Liver (tissue), 9 donors: ENCODE data around the gene SCTR. TPM values are rescaled to one million over a fixed set of nuclear protein-coding genes. Genes with fewer than 3 reads are reported as not detected.

ENCODE experiments used
- DNase-seq: peaks from one replicate; pipeline ENCODE4 v3.0.0-alpha.2; 2017; ENCODE audit warnings: low spot score
- H3K27ac ChIP-seq, 2 donors: one replicate each; pipeline ENCODE4 v1.7.0; 2013; ENCODE audit warnings: inconsistent platforms in 2 of 2, low read length in 2 of 2, control low read depth in 1 of 2, low read depth in 1 of 2, mild to moderate bottlenecking in 1 of 2
- H3K27me3 ChIP-seq, 4 donors: one replicate each; pipeline versions ENCODE4 v1.6.1 to v1.7.0; 2013; ENCODE audit warnings: low read length in 3 of 4, inconsistent platforms in 1 of 4, mild to moderate bottlenecking in 1 of 4, moderate library complexity in 1 of 4; ENCODE audit not compliant: control insufficient read depth in 4 of 4, insufficient read depth in 4 of 4
- H3K36me3 ChIP-seq, 4 donors: one replicate each; pipeline versions ENCODE4 v1.6.1 to v1.7.0; 2013; ENCODE audit warnings: low read length in 3 of 4, mild to moderate bottlenecking in 3 of 4, low read depth in 1 of 4, moderate library complexity in 1 of 4; ENCODE audit not compliant: control insufficient read depth in 4 of 4, insufficient read depth in 3 of 4
- H3K4me1 ChIP-seq, 4 donors: one replicate each; pipeline versions ENCODE4 v1.6.1 to v1.7.0; 2013; ENCODE audit warnings: low read length in 3 of 4, mild to moderate bottlenecking in 3 of 4, moderate library complexity in 1 of 4; ENCODE audit not compliant: control insufficient read depth in 4 of 4, insufficient read depth in 4 of 4
- H3K4me3 ChIP-seq, 3 donors: one replicate each; pipeline versions ENCODE4 v1.6.1 to v1.7.0; 2013; ENCODE audit warnings: low read length in 3 of 3, control low read depth in 1 of 3, low read depth in 1 of 3, mild to moderate bottlenecking in 1 of 3
- H3K9ac ChIP-seq, 2 donors: one replicate each; pipeline ENCODE4 v1.7.0; 2013; ENCODE audit warnings: low read length in 2 of 2, mild to moderate bottlenecking in 2 of 2, moderate library complexity in 2 of 2, control low read depth in 1 of 2, low read depth in 1 of 2
- H3K9me3 ChIP-seq, 4 donors: one replicate each; pipeline versions ENCODE4 v1.6.1 to v1.7.0; 2013; ENCODE audit warnings: low read length in 3 of 4; ENCODE audit not compliant: control insufficient read depth in 4 of 4
- EGR1 ChIP-seq, 2 donors: IDR thresholded peaks; 2 replicates each; pipeline ENCODE4 v1.6.1; 2016 to 2018; ENCODE audit warnings: antibody characterized with exemption in 2 of 2, low read depth in 2 of 2
- FOXA1 ChIP-seq: IDR thresholded peaks from 2 replicates; pipeline ENCODE4 v1.6.1; 2016; ENCODE audit warnings: antibody characterized with exemption
- FOXA2 ChIP-seq: IDR thresholded peaks from 2 replicates; pipeline ENCODE4 v1.6.1; 2016; ENCODE audit warnings: antibody characterized with exemption
- HNF4A ChIP-seq, 2 donors: conservative IDR thresholded peaks; 2 replicates each; pipeline ENCODE4 v1.6.1; 2016; ENCODE audit warnings: antibody characterized with exemption in 2 of 2, mild to moderate bottlenecking in 2 of 2
- HNF4G ChIP-seq: IDR thresholded peaks from 2 replicates; pipeline ENCODE4 v1.6.1; 2016; ENCODE audit warnings: antibody characterized with exemption
- NR2F2 ChIP-seq: IDR thresholded peaks from 2 replicates; pipeline ENCODE4 v1.6.1; 2016; ENCODE audit warnings: antibody characterized with exemption
- RAD21 ChIP-seq, 2 donors: IDR thresholded peaks; 2 replicates each; pipeline ENCODE4 v1.6.1; 2016; ENCODE audit warnings: antibody characterized with exemption in 2 of 2, mild to moderate bottlenecking in 2 of 2
- RXRA ChIP-seq, 2 donors: IDR thresholded peaks; 2 replicates each; pipeline ENCODE4 v1.6.1; 2017 to 2018; ENCODE audit warnings: antibody characterized with exemption in 2 of 2, mild to moderate bottlenecking in 1 of 2
- SP1 ChIP-seq: IDR thresholded peaks from 2 replicates; pipeline ENCODE4 v1.6.1; 2018; ENCODE audit warnings: antibody characterized with exemption, mild to moderate bottlenecking
- TAF1 ChIP-seq: conservative IDR thresholded peaks from 2 replicates; pipeline ENCODE4 v1.6.1; 2016; ENCODE audit warnings: antibody characterized with exemption, mild to moderate bottlenecking
- YY1 ChIP-seq: IDR thresholded peaks from 2 replicates; pipeline ENCODE4 v1.6.1; 2016; ENCODE audit warnings: antibody characterized with exemption, mild to moderate bottlenecking
- WGBS: extraction: QIAGEN DNeasy Blood & Tissue Kit; methylation state at CpG from one replicate; pipeline ENCODE4 v1.1.7; 2013; 5-methylcytosine and 5-hydroxymethylcytosine counted together
- polyA plus RNA-seq, 2 donors: library from polyadenylated mRNA; stranded (reverse) in 1 of 2; unstranded in 1 of 2; fragments of 200-250 nt in 1 of 2; fragments of >200 nt in 1 of 2; fragmentation: Nextera tagmentation in 1 of 2; extraction: Ambion mirVana in 1 of 2; gene quantifications; one replicate each; pipeline versions ENCODE4 v1.2.1 to v1.2.3, GENCODE V29; 2013 to 2015
- total RNA-seq, 2 donors: library from RNA; depleted of rRNA; stranded (reverse); fragments of >200 nt; gene quantifications; one replicate each; pipeline ENCODE4 v1.2.3, GENCODE V29; 2014
- TF ChIP-seq, protein P1 (sequence below): IDR thresholded peaks from 2 replicates; pipeline ENCODE4 v1.6.1; 2016; ENCODE audit warnings: antibody characterized with exemption
- TF ChIP-seq, protein P2 (sequence below): IDR thresholded peaks from 2 replicates; pipeline ENCODE4 v1.6.1; 2016; ENCODE audit warnings: antibody characterized with exemption, mild to moderate bottlenecking
- TF ChIP-seq, protein P3 (sequence below): IDR thresholded peaks from 2 replicates; pipeline ENCODE4 v1.6.1; 2016; ENCODE audit warnings: antibody characterized with exemption
- donor health status: healthy.
- donor health status: healthy.
- donor health status: healthy.
- donor health status: healthy.
- donor health status: healthy.

SCTR gene
- total and polyA plus RNA-seq, 4 donors: 0.17 to 0.47 (median 0.29) TPM

GRCh38 chr2:119438128-119438656 lies 86.1 kb downstream of the SCTR start:
- H3K9ac ChIP-seq: no peak overlapping the region
- no peaks in the 10 kb centered on the region for H3K9me3 ChIP-seq
- H3K27ac ChIP-seq: peak overlapping the region in 1 of 2 donors; percentile 20
- DNase-seq: no peak
- no peak overlapping the region for H3K4me3 ChIP-seq
- TF ChIP-seq FOXA1: no peak
- no peak for TF ChIP-seq EGR1 (IDR thresholded peaks at IDR 0.05; ENCODE audit: low read depth in 2 of 2)
- no peak for TF ChIP-seq NR2F2
- TF ChIP-seq HNF4A (conservative IDR thresholded peaks at IDR 0.05): peak in 1 of 2 donors; percentile 23
- peaks cover 5 to 14% (median 8%) of the 10 kb centered on the region in 4 donors for H3K36me3 ChIP-seq
- 61% methylated on average over 6 of the region's 6 CpGs for WGBS
- H3K4me1 ChIP-seq: peaks cover 18 to 54% (median 42%) of the 10 kb centered on the region in 4 donors
- H3K27me3 ChIP-seq: no peaks in the 10 kb centered on the region

- Histone ChIP-seq H3K36me3 (peaks cover 5 to 14% (median 8%) of the 10 kb centered on the region in 4 donors), H3K27ac (peak overlapping the region in 1 of 2 donors; percentile 15), H3K9ac (no peak overlapping the region), H3K4me3 (no peak overlapping the region), H3K27me3 (no peaks in the 10 kb centered on the region), H3K9me3 (no peaks in the 10 kb centered on the region), H3K4me1 (peaks cover 18 to 61% (median 42%) of the 10 kb centered on the region in 4 donors)
- DNase-seq: no peak
- WGBS: 92% methylated on average over 22 of the region's 22 CpGs
- no peak for TF ChIP-seq FOXA2
- no peak for TF ChIP-seq SP1
- no peak for TF ChIP-seq EGR1 (IDR thresholded peaks at IDR 0.05; ENCODE audit: low read depth in 2 of 2)
Observed at GRCh38 chr2:119436993-119437772, 87.1 kb downstream of the SCTR start.

DNA sequence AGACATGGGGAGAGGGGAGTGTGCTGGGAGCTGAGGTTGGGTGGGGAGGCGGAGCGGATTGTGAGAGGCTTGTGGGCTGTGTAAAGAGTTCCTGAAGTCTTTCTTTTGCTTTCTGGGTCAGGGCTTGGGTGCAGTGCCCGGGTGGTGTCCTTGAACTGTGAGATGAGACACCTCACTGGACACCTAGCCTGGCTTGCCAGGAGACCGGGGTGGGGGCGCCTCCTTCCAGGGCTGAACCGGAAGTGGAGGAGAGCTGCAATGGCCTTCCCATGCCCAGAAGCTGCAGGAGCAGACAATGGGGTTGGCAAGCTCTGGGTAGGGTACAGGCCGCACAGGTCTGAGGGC lies 88.4 kb downstream of the SCTR start:
- TF ChIP-seq RAD21 (IDR thresholded peaks at IDR 0.05) (no peak), NR2F2 (no peak), HNF4A (conservative IDR thresholded peaks at IDR 0.05) (no peak), RXRA (IDR thresholded peaks at IDR 0.05) (no peak), TAF1 (no peak), FOXA2 (no peak), HNF4G (no peak), SP1 (no peak)
- TF ChIP-seq, protein P1, sequence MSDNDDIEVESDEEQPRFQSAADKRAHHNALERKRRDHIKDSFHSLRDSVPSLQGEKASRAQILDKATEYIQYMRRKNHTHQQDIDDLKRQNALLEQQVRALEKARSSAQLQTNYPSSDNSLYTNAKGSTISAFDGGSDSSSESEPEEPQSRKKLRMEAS: no peak
- WGBS: 57% methylated on average over 7 of the region's 7 CpGs
- DNase-seq: no peak
- Histone ChIP-seq H3K4me3 (no peak overlapping the region), H3K9me3 (no peaks in the 10 kb centered on the region), H3K27ac (peak overlapping the region; percentile 76 to 92), H3K4me1 (peaks cover 18 to 61% (median 42%) of the 10 kb centered on the region in 4 donors), H3K27me3 (no peaks in the 10 kb centered on the region), H3K36me3 (peaks cover 5 to 14% (median 8%) of the 10 kb centered on the region in 4 donors), H3K9ac (no peak overlapping the region)

DNA sequence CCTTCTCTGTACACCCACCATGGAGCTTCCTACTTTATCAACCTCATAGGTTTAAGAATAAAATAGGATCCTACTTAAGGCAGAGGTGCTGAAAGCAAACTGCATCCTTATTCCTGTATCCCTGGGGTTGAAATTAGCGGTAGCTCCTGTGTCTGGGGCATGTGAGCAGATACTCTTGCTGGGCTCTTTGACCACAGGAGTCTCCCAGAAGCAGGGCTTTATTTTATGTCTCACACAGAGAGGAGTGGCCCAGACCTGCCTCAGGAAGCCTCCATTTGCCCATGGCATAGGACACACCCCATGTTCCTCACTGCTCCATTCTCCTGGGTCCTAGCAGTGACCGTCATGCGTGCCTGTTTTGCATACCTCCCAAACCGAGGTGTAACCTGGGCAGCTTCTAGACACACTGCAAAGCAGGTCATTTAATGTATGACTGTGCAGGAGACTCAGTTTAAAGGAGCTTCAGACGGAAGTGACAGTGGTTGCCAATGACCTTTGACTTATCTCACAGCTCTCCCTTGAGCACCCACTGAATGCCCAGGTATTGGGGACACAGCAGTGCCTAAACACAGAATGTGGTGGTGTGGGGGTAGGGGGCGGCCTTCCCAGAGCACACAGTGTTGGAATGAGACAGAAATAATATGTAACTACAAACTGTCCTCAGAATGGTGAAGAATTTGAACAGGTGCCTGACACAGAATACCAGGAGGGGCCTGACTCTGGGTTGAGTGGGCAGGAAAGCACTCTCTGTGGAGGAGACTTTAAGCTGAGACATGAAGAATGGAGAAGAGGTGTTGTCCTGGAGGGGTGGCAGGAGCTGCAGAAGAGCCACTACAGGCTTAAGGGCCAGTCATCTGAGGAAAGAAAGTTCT lies 89.0 kb downstream of the SCTR start:
- 50% methylated on average over 6 of the region's 6 CpGs for WGBS
- Histone ChIP-seq H3K27ac (peak overlapping the region; percentile 76 to 92), H3K4me1 (peaks cover 18 to 62% (median 44%) of the 10 kb centered on the region in 4 donors), H3K9ac (no peak overlapping the region), H3K36me3 (peaks cover 5 to 14% (median 8%) of the 10 kb centered on the region in 4 donors), H3K4me3 (no peak overlapping the region), H3K27me3 (no peaks in the 10 kb centered on the region), H3K9me3 (no peaks in the 10 kb centered on the region)
- TF ChIP-seq, protein P2, sequence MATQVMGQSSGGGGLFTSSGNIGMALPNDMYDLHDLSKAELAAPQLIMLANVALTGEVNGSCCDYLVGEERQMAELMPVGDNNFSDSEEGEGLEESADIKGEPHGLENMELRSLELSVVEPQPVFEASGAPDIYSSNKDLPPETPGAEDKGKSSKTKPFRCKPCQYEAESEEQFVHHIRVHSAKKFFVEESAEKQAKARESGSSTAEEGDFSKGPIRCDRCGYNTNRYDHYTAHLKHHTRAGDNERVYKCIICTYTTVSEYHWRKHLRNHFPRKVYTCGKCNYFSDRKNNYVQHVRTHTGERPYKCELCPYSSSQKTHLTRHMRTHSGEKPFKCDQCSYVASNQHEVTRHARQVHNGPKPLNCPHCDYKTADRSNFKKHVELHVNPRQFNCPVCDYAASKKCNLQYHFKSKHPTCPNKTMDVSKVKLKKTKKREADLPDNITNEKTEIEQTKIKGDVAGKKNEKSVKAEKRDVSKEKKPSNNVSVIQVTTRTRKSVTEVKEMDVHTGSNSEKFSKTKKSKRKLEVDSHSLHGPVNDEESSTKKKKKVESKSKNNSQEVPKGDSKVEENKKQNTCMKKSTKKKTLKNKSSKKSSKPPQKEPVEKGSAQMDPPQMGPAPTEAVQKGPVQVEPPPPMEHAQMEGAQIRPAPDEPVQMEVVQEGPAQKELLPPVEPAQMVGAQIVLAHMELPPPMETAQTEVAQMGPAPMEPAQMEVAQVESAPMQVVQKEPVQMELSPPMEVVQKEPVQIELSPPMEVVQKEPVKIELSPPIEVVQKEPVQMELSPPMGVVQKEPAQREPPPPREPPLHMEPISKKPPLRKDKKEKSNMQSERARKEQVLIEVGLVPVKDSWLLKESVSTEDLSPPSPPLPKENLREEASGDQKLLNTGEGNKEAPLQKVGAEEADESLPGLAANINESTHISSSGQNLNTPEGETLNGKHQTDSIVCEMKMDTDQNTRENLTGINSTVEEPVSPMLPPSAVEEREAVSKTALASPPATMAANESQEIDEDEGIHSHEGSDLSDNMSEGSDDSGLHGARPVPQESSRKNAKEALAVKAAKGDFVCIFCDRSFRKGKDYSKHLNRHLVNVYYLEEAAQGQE: no peak
- TF ChIP-seq, protein P3, sequence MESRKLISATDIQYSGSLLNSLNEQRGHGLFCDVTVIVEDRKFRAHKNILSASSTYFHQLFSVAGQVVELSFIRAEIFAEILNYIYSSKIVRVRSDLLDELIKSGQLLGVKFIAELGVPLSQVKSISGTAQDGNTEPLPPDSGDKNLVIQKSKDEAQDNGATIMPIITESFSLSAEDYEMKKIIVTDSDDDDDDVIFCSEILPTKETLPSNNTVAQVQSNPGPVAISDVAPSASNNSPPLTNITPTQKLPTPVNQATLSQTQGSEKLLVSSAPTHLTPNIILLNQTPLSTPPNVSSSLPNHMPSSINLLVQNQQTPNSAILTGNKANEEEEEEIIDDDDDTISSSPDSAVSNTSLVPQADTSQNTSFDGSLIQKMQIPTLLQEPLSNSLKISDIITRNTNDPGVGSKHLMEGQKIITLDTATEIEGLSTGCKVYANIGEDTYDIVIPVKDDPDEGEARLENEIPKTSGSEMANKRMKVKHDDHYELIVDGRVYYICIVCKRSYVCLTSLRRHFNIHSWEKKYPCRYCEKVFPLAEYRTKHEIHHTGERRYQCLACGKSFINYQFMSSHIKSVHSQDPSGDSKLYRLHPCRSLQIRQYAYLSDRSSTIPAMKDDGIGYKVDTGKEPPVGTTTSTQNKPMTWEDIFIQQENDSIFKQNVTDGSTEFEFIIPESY: no peak
- TF ChIP-seq RXRA (IDR thresholded peaks at IDR 0.05) (no peak), HNF4A (conservative IDR thresholded peaks at IDR 0.05) (no peak), EGR1 (IDR thresholded peaks at IDR 0.05; ENCODE audit: low read depth in 2 of 2) (no peak), YY1 (peak; percentile 14)
- TF ChIP-seq, protein P1: no peak
- no peak for DNase-seq
